ENCODE measurements around the gene MAN1A1. TPM values are rescaled to one million over a fixed set of nuclear protein-coding genes. Genes with fewer than 3 reads are reported as not detected.

The MAN1A1 gene
- polyA plus RNA-seq, 1 donor (not counting 4 experiments of a cell fraction or from before 2014, with no cell fraction given): 20.2 TPM

DNA sequence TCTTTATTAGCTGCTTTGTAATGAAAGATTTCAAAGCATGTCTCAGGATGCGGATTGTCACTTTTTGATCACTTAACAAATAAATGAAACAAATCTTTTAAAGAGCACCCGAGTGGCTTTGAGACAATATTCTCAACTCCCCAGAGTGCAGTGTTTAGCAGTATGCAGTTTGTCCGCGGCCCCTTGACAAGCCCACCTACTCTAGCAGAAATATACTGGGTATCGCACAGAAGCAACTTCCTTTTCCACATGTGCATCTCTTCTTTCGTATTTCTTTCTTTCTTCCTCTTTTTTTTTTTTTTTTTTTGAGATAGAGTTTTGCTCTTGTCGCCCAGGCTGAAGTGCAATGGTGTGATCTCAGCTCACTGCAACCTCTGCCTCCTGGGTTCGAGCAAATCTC, 186.6 kb downstream of the MAN1A1 start:
- H3K9ac ChIP-seq (ENCODE audit: control insufficient read depth, extremely low read depth, insufficient read depth, low read length): no peak overlapping the region
- H3K9me1 ChIP-seq (ENCODE audit: control insufficient read depth, extremely low read depth, insufficient read depth, low read length): no peaks in the 10 kb centered on the region
- FAIRE-seq (no peak), DNase-seq (ENCODE audit: low read depth, low spot score) (no peak)
- no peaks in the 10 kb centered on the region for H3K36me3 ChIP-seq (ENCODE audit: control insufficient read depth in 2 of 2, extremely low read depth in 1 of 2, insufficient read depth in 2 of 2, low read length in 2 of 2)
- no peaks in the 10 kb centered on the region for H3K79me2 ChIP-seq (ENCODE audit: control insufficient read depth, insufficient read depth, low read length)
- H2AFZ ChIP-seq (ENCODE audit: control insufficient read depth, low read length): no peak overlapping the region
- H3K4me1 ChIP-seq (ENCODE audit: control insufficient read depth, extremely low read depth, insufficient read depth, low read length): no peaks in the 10 kb centered on the region
- dilution Hi-C loops (cut with MboI; ENCODE audit: extremely low pct_ligation_motif_present, low sequenced_read_pairs): no loop called here
- no peaks in the 10 kb centered on the region for H3K9me3 ChIP-seq (ENCODE audit: control insufficient read depth, low read depth, low read length)
- H3K4me3 ChIP-seq (ENCODE audit: control insufficient read depth in 2 of 3, extremely low read depth in 1 of 3, insufficient read depth in 2 of 3, low read depth in 1 of 3, low read length in 3 of 3): no peak overlapping the region
- no peaks in the 10 kb centered on the region for H4K20me1 ChIP-seq (ENCODE audit: control insufficient read depth, extremely low read depth, insufficient read depth, low read length)
- H3K4me2 ChIP-seq (ENCODE audit: control insufficient read depth, extremely low read depth, insufficient read depth, low read depth, low read length): no peak overlapping the region
- H3K27ac ChIP-seq (ENCODE audit: control insufficient read depth, insufficient read depth, low read length): no peak overlapping the region
- TF ChIP-seq CTCF (optimal IDR thresholded peaks at IDR 0.05 in 1 of 3, IDR thresholded peaks at IDR 0.05 in 1 of 3, conservative IDR thresholded peaks at IDR 0.05 in 1 of 3; ENCODE audit: extremely low read depth in 1 of 3, insufficient read depth in 2 of 3, low read length in 3 of 3) (no peak), EZH2 (IDR thresholded peaks at IDR 0.05; ENCODE audit: low read length) (no peak)
- H3K27me3 ChIP-seq (ENCODE audit: control insufficient read depth, extremely low read depth, insufficient read depth, low read length): peaks cover 4% of the 10 kb centered on the region

DNA sequence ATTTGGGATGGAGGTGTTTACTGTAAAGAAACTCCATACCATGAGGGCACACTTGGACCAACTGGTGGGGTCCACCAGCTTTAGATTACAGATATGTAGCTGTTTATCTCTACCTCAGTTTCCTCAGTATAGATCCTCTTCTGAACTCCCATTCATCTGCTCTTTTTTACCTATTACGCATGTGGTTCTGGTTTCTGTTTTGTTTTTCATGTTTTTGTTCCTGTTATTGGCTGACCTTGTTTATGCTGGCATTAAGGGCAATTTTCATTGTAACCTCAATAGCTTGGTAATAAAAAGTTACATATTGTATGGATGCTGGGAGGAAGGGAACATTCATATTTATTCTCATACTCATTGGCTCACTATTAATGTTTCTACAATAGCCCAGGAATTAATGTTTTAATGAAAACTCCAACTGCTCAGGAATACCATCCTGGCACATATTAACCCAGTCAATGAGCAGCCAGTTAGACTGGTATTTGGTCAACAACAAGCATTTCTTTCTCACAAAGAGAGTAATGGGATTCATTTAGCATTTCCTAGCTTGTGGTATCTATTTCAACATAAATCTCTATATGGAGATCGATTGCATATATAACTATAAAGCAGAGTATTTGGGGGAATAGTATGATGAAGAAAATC, 187.3 kb downstream of the MAN1A1 start:
- Histone ChIP-seq H3K9me1 (ENCODE audit: control insufficient read depth, extremely low read depth, insufficient read depth, low read length) (no peaks in the 10 kb centered on the region), H3K36me3 (ENCODE audit: control insufficient read depth in 2 of 2, extremely low read depth in 1 of 2, insufficient read depth in 2 of 2, low read length in 2 of 2) (no peaks in the 10 kb centered on the region), H3K27me3 (ENCODE audit: control insufficient read depth, extremely low read depth, insufficient read depth, low read length) (peaks cover 5% of the 10 kb centered on the region), H4K20me1 (ENCODE audit: control insufficient read depth, extremely low read depth, insufficient read depth, low read length) (no peaks in the 10 kb centered on the region), H3K4me2 (ENCODE audit: control insufficient read depth, extremely low read depth, insufficient read depth, low read depth, low read length) (no peak overlapping the region), H3K9ac (ENCODE audit: control insufficient read depth, extremely low read depth, insufficient read depth, low read length) (no peak overlapping the region), H3K79me2 (ENCODE audit: control insufficient read depth, insufficient read depth, low read length) (no peaks in the 10 kb centered on the region), H3K27ac (ENCODE audit: control insufficient read depth, insufficient read depth, low read length) (no peak overlapping the region), H3K4me3 (ENCODE audit: control insufficient read depth in 2 of 3, extremely low read depth in 1 of 3, insufficient read depth in 2 of 3, low read depth in 1 of 3, low read length in 3 of 3) (no peak overlapping the region), H3K4me1 (ENCODE audit: control insufficient read depth, extremely low read depth, insufficient read depth, low read length) (no peaks in the 10 kb centered on the region), H3K9me3 (ENCODE audit: control insufficient read depth, low read depth, low read length) (no peaks in the 10 kb centered on the region), H2AFZ (ENCODE audit: control insufficient read depth, low read length) (no peak overlapping the region)
- FAIRE-seq (no peak), DNase-seq (ENCODE audit: low read depth, low spot score) (no peak)
- dilution Hi-C loops (cut with MboI; ENCODE audit: extremely low pct_ligation_motif_present, low sequenced_read_pairs): no loop called here
- TF ChIP-seq CTCF (optimal IDR thresholded peaks at IDR 0.05 in 1 of 3, IDR thresholded peaks at IDR 0.05 in 1 of 3, conservative IDR thresholded peaks at IDR 0.05 in 1 of 3; ENCODE audit: extremely low read depth in 1 of 3, insufficient read depth in 2 of 3, low read length in 3 of 3): no peak
- no peak for TF ChIP-seq EZH2 (IDR thresholded peaks at IDR 0.05; ENCODE audit: low read length)

Measured in keratinocyte (primary cell).